Measurements from ENCODE around the gene VSTM2L.

VSTM2L gene

GRCh38 chr20:37991908-37992307 lies 89.0 kb downstream of the VSTM2L start:
- TF ChIP-seq TAF1 (IDR thresholded peaks at IDR 0.05; ENCODE audit: borderline replicate concordance, insufficient read depth, low read length): no peak
- no peak for TF ChIP-seq FOXP2 (optimal IDR thresholded peaks at IDR 0.05; ENCODE audit: borderline replicate concordance, extremely low read depth, extremely low read length, insufficient read depth)
- TF ChIP-seq REST (IDR thresholded peaks at IDR 0.05; ENCODE audit: insufficient read depth in 1 of 2, low read depth in 2 of 2, low read length in 2 of 2): no peak
- no peak for TF ChIP-seq POLR2AphosphoS5 (IDR thresholded peaks at IDR 0.05; ENCODE audit: low read depth, low read length)
- TF ChIP-seq SIN3A (IDR thresholded peaks at IDR 0.05; ENCODE audit: borderline replicate concordance, insufficient read depth, low read length): no peak

GRCh38 chr20:37992802-37993409 lies 90.0 kb downstream of the VSTM2L start:
- no peak for TF ChIP-seq FOXP2 (optimal IDR thresholded peaks at IDR 0.05; ENCODE audit: borderline replicate concordance, extremely low read depth, extremely low read length, insufficient read depth)
- no peak for TF ChIP-seq POLR2AphosphoS5 (IDR thresholded peaks at IDR 0.05; ENCODE audit: low read depth, low read length)
- TF ChIP-seq TAF1 (IDR thresholded peaks at IDR 0.05; ENCODE audit: borderline replicate concordance, insufficient read depth, low read length): no peak
- TF ChIP-seq SIN3A (IDR thresholded peaks at IDR 0.05; ENCODE audit: borderline replicate concordance, insufficient read depth, low read length): no peak
- no peak for TF ChIP-seq REST (IDR thresholded peaks at IDR 0.05; ENCODE audit: insufficient read depth in 1 of 2, low read depth in 2 of 2, low read length in 2 of 2)

GRCh38 chr20:37994512-37994911 lies 91.6 kb downstream of the VSTM2L start:
- TF ChIP-seq SIN3A (IDR thresholded peaks at IDR 0.05; ENCODE audit: borderline replicate concordance, insufficient read depth, low read length): no peak
- no peak for TF ChIP-seq POLR2AphosphoS5 (IDR thresholded peaks at IDR 0.05; ENCODE audit: low read depth, low read length)
- TF ChIP-seq REST (IDR thresholded peaks at IDR 0.05; ENCODE audit: insufficient read depth in 1 of 2, low read depth in 2 of 2, low read length in 2 of 2): no peak
- TF ChIP-seq TAF1 (IDR thresholded peaks at IDR 0.05; ENCODE audit: borderline replicate concordance, insufficient read depth, low read length): no peak
- no peak for TF ChIP-seq FOXP2 (optimal IDR thresholded peaks at IDR 0.05; ENCODE audit: borderline replicate concordance, extremely low read depth, extremely low read length, insufficient read depth)
